ENCODE data around the gene SNX33.

Gene SNX33

DNA sequence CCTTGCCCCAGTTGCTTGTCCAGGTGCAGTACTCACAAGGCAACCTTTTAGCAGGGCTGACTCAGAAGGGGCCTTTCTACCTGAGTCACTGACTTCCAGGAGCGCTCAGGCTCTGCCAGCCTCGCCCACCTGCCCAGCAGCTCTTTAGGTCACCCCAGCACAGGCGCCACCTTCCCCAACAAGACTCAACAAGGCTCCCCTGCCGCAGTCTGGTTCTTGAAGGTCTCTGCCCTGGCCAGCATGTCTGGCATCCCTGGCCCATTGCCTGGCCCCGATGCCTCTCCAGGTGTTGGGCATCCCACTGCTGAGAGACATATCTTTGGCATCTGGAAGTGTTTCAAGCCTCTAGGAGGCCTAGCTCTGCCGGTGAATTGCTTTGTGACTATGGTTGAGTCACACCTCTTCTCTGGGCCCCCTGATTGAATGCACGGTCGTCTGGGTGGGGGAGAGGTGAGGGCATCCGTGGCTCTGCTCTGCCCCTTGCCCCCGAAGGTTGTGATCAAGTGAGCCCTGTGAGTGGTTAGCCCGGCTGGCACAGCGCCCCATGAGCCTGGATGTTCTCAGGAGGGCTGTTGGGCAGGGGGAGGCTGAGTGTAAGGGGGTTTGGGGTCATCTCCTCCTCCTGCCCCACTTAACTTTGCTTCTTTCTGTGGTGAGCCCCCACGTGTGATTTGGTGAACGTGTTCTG, 21.6 kb downstream of the SNX33 start:
- no peak overlapping the region for H3K4me3 ChIP-seq (ENCODE audit: low read depth, low read length, poor library complexity, severe bottlenecking)
- H4K20me1 ChIP-seq (ENCODE audit: insufficient read depth, low read length) = no peaks in the 10 kb centered on the region
- no peak overlapping the region for H3K27ac ChIP-seq (ENCODE audit: low read depth, low read length, poor library complexity, severe bottlenecking)
- H3F3A ChIP-seq (ENCODE audit: insufficient read depth, low read length) = no peaks in the 10 kb centered on the region
- TF ChIP-seq EZH2 (IDR thresholded peaks at IDR 0.05; ENCODE audit: borderline replicate concordance, low read length) = no peak
- TF ChIP-seq, protein P1, sequence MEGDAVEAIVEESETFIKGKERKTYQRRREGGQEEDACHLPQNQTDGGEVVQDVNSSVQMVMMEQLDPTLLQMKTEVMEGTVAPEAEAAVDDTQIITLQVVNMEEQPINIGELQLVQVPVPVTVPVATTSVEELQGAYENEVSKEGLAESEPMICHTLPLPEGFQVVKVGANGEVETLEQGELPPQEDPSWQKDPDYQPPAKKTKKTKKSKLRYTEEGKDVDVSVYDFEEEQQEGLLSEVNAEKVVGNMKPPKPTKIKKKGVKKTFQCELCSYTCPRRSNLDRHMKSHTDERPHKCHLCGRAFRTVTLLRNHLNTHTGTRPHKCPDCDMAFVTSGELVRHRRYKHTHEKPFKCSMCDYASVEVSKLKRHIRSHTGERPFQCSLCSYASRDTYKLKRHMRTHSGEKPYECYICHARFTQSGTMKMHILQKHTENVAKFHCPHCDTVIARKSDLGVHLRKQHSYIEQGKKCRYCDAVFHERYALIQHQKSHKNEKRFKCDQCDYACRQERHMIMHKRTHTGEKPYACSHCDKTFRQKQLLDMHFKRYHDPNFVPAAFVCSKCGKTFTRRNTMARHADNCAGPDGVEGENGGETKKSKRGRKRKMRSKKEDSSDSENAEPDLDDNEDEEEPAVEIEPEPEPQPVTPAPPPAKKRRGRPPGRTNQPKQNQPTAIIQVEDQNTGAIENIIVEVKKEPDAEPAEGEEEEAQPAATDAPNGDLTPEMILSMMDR (IDR thresholded peaks at IDR 0.05; ENCODE audit: low read length) = no peak
- H3K9ac ChIP-seq (ENCODE audit: low read length) = no peak overlapping the region
- no peaks in the 10 kb centered on the region for H3K36me3 ChIP-seq (ENCODE audit: insufficient read depth, low read length)
- no peaks in the 10 kb centered on the region for H3K4me1 ChIP-seq (ENCODE audit: insufficient read depth, low read length, severe bottlenecking)
- no peaks in the 10 kb centered on the region for H3K9me2 ChIP-seq (ENCODE audit: low read depth, low read length)
- no peak overlapping the region for H2AFZ ChIP-seq (ENCODE audit: low read length)
- no peaks in the 10 kb centered on the region for H3K9me3 ChIP-seq (ENCODE audit: low read length)
- no peaks in the 10 kb centered on the region for H3K79me2 ChIP-seq (ENCODE audit: insufficient read depth, low read length)
- H3K27me3 ChIP-seq (ENCODE audit: insufficient read depth, low read length) = 0 out of 2 replicates have a peak, but pooled peaks cover 17% of the 10 kb centered on the region
- H3K4me2 ChIP-seq (ENCODE audit: low read length) = no peak overlapping the region

DNA sequence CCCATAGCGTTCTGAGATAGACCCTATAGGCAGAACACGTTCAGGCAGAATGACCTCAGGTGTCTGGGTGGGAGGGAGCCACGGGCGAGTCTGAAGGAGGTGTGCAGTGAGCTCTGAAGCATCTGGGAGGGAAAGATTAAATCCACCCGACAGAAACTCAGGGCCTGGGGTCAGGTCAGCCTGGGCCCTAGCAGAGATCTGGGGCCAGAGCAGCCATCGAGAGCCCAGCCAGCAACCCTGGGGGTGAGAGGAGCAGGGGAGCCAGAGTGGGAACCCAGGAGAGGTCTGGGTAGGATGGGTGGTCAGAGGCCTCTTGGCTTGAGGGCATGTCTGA, 22.1 kb downstream of the SNX33 start:
- Histone ChIP-seq H3K4me1 (ENCODE audit: insufficient read depth, low read length, severe bottlenecking) (no peaks in the 10 kb centered on the region), H3K36me3 (ENCODE audit: insufficient read depth, low read length) (no peaks in the 10 kb centered on the region), H3K9me3 (ENCODE audit: low read length) (no peaks in the 10 kb centered on the region), H4K20me1 (ENCODE audit: insufficient read depth, low read length) (no peaks in the 10 kb centered on the region), H3K9me2 (ENCODE audit: low read depth, low read length) (no peaks in the 10 kb centered on the region), H3F3A (ENCODE audit: insufficient read depth, low read length) (no peaks in the 10 kb centered on the region), H3K79me2 (ENCODE audit: insufficient read depth, low read length) (no peaks in the 10 kb centered on the region), H3K4me3 (ENCODE audit: low read depth, low read length, poor library complexity, severe bottlenecking) (no peak overlapping the region), H3K9ac (ENCODE audit: low read length) (no peak overlapping the region), H3K27me3 (ENCODE audit: insufficient read depth, low read length) (0 out of 2 replicates have a peak, but pooled peaks cover 17% of the 10 kb centered on the region), H3K27ac (ENCODE audit: low read depth, low read length, poor library complexity, severe bottlenecking) (no peak overlapping the region), H2AFZ (ENCODE audit: low read length) (no peak overlapping the region), H3K4me2 (ENCODE audit: low read length) (no peak overlapping the region)
- no peak for TF ChIP-seq EZH2 (IDR thresholded peaks at IDR 0.05; ENCODE audit: borderline replicate concordance, low read length)
- TF ChIP-seq, protein P1 (IDR thresholded peaks at IDR 0.05; ENCODE audit: low read length) = no peak

DNA sequence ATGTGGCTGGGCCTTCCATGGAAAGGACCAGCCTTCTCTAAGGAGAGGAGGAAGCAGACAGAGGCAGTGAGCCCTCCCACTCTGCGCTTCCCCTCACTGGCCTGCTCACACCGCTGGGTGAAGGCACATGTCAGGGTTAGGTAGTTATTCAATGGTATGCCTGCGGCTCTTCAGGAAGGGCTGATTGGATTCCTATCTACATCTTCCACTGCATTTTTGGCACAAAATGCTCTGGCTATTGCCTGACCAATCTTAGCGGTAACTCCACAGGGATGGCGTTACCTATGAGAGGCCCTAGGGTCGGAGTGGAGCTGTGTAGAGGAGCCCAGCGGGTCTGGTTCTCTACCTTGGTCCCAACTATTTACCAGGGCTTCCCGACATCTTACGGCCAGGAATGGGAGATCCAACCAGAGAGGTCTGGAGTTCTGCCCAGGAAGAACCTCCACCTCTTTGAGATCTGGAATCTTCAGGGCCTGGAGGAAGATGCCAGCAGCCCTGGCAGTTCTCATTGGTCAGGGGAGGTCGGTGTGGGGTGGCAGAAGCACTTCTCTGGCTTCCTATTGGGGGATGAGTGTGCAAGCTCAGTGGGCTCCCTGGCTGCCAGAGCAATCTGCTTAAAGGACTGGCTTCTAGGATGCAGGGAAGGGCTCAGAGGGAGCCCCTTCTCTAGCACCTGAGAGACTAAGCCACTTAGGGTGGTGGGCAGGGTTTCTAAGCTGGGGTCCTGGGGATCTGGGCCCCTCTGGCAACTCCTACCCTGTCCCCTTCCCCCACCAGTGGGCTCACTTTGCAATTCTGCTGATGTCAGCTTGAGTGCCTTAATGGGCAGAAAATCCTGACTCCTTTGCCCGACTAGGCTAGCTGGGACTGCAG, 24.3 kb downstream of the SNX33 start:
- H3F3A ChIP-seq (ENCODE audit: insufficient read depth, low read length) = no peaks in the 10 kb centered on the region
- H3K4me3 ChIP-seq (ENCODE audit: low read depth, low read length, poor library complexity, severe bottlenecking) = no peak overlapping the region
- H3K79me2 ChIP-seq (ENCODE audit: insufficient read depth, low read length) = no peaks in the 10 kb centered on the region
- no peak overlapping the region for H3K9ac ChIP-seq (ENCODE audit: low read length)
- H3K27ac ChIP-seq (ENCODE audit: low read depth, low read length, poor library complexity, severe bottlenecking) = no peak overlapping the region
- no peaks in the 10 kb centered on the region for H3K9me2 ChIP-seq (ENCODE audit: low read depth, low read length)
- H3K4me2 ChIP-seq (ENCODE audit: low read length) = no peak overlapping the region
- no peaks in the 10 kb centered on the region for H3K36me3 ChIP-seq (ENCODE audit: insufficient read depth, low read length)
- H3K27me3 ChIP-seq (ENCODE audit: insufficient read depth, low read length) = 0 out of 2 replicates have a peak, but pooled peaks cover 17% of the 10 kb centered on the region
- no peak overlapping the region for H2AFZ ChIP-seq (ENCODE audit: low read length)
- no peaks in the 10 kb centered on the region for H3K9me3 ChIP-seq (ENCODE audit: low read length)
- H4K20me1 ChIP-seq (ENCODE audit: insufficient read depth, low read length) = no peaks in the 10 kb centered on the region
- no peaks in the 10 kb centered on the region for H3K4me1 ChIP-seq (ENCODE audit: insufficient read depth, low read length, severe bottlenecking)
- TF ChIP-seq, protein P1 (IDR thresholded peaks at IDR 0.05; ENCODE audit: low read length) = no peak
- no peak for TF ChIP-seq EZH2 (IDR thresholded peaks at IDR 0.05; ENCODE audit: borderline replicate concordance, low read length)

All from OCI-LY1 (cell line).